GM21423 (cell line): Measurements from ENCODE around the gene CHST12.
"Not testable (repeated sequence)": the region's sequence is repeated elsewhere in the genome, so short reads cannot be mapped to it uniquely, and the experiment has no call there.

Source experiments
- ATAC-seq: cut with Tn5 transposase; IDR thresholded peaks from one replicate; pipeline ENCODE4 v1.9.1; 2021; ENCODE audit warnings: mild to moderate bottlenecking, moderate library complexity; ENCODE audit not compliant: unreplicated experiment

Gene CHST12

DNA sequence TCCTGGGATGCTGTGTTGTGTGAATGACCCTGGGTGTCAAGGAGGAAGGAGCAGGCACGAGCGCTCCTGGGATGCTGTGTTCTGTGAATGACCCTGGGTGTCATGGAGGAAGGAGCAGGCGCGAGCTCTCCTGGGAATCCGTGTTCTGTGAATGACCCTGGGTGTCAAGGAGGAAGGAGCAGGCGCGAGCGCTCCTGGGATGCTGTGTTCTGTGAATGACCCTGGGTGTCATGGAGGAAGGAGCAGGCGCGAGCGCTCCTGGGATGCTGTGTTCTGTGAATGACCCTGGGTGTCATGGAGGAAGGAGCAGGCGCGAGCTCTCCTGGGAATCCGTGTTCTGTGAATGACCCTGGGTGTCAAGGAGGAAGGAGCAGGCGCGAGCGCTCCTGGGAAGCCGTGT lies 25.9 kb upstream of the CHST12 start:
- not testable (repeated sequence) for ATAC-seq

DNA sequence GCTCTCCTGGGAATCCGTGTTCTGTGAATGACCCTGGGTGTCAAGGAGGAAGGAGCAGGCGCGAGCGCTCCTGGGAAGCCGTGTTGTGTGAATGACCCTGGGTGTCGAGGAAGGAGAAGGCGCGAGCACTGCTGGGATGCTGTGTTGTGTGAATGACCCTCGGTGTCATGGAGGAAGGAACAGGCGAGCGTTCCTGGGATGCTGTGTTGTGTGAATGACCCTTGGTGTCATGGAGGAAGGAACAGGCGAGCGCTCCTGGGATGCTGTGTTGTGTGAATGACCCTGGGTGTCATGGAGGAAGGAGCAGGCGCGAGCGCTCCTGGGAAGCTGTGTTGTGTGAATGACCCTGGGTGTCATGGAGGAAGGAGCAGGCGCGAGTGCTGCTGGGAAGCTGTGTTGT lies 25.3 kb upstream of the CHST12 start:
- not testable (repeated sequence) for ATAC-seq

DNA sequence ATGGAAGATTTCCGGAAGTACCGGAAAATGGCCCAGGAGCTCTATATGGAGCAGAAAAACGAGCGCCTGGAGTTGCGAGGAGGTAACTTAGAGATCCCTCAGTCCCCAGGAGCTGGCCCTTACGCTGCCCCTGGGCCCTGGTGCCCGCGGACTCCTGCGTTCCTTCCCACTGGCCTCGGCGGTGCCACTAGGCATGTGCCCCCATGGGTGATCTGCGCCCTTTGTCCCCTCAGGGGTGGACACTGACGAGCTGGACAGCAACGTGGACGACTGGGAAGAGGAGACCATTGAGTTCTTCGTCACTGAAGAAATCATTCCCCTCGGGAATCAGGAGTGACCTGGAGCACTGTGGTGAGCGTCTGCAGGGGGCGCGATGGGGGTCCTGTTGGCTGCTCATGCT lies 24.2 kb upstream of the CHST12 start:
- no peak for ATAC-seq

DNA sequence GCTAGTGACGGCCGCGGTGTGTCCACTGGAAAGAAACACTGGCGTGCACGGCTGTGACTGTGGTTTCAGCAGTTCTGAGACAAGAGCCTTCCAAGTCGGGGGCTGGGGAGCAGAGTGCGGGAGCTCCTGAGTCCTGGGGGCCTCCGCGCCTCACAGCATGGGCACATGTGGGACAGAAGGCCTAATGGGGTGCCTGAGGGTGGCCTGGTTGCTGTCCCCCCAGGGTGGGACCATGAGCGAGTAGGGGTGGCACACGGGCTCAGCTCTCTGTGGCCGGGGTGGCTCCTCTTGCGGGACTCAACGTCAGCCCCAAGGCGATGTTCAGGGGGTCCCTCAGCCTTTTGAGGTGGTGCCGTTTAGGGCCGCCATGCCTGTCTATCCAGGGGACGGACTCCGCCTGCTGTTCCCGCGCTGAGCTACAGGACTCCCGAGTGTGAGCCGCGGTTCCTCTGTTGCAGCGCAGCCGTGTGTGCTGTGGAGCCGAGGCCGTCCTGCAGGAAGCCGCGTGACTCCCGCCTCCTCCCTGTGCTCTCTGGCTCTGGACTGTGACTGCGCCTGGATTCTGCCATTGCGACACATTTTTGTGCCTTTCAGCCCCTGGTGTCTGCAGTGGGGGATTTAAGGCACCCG lies 23.5 kb upstream of the CHST12 start:
- ATAC-seq: no peak

DNA sequence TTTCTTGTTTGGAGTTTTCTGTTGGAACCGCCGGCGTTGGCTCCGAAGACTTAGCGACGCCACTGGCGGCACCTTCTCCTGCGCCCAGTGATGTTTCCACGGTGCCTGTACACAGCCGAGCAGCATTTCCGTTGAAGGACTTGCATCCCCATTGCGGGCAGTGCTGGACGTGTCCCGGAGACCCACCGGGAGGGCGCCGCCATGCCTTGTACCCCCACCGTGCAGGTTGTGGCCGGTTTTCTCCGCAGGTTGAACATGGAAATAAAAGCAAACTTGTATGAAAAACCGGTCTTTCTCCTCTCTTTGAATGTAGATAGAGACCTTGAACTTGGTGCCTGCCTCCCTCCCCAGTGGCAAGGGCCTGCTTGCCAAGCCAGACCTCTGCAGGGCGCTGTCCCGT lies 22.9 kb upstream of the CHST12 start:
- no peak for ATAC-seq

DNA sequence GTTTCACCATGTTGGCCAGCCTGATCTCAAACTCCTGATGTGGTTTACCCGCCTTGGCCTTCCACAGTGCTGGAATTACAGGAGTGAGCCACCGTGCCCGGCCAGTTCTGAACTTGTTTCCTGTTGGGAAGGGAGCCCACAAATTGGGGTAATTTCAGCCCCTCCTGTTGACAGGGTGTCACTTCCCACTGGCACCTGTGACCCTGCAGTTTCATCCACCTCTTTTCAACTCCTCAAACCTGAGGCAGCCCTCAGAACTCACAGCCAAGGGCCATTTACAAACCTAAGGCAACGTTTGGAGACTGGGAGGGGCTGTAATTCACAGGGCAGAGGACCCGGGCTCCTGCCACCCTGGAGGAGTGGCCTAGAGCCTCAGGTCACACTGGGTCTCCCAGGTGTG lies 22.2 kb upstream of the CHST12 start:
- no peak for ATAC-seq

DNA sequence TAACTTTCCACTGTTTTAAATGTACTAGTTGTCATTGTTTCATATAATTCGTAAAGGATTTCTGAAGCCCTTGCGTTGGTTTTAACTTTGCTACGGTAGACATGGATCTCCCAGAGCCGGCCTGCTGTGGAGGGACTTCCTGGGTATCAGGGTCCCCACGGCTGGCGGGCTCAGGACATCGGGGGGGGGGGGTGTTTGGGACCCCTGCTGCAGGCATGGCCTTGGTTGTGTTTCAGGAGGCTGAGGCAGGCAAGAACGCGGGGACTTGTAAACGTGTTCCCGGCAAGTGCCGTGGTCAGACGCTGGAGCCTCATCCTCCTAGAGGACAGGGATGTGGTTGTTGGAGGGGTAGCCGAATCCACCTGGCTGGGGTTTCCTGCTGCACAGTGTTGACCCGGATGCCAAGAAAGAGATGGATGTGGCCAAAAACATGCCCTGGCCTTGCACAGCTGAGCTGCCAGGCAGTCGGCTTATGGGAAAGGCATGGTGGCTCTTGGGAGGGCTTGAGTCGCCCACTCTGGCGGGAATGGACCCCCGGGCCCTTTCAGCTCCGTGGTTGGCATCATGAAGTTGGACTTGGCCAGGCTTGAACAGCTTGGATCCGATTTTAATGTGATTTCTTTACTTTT lies 21.4 kb upstream of the CHST12 start:
- no peak for ATAC-seq

DNA sequence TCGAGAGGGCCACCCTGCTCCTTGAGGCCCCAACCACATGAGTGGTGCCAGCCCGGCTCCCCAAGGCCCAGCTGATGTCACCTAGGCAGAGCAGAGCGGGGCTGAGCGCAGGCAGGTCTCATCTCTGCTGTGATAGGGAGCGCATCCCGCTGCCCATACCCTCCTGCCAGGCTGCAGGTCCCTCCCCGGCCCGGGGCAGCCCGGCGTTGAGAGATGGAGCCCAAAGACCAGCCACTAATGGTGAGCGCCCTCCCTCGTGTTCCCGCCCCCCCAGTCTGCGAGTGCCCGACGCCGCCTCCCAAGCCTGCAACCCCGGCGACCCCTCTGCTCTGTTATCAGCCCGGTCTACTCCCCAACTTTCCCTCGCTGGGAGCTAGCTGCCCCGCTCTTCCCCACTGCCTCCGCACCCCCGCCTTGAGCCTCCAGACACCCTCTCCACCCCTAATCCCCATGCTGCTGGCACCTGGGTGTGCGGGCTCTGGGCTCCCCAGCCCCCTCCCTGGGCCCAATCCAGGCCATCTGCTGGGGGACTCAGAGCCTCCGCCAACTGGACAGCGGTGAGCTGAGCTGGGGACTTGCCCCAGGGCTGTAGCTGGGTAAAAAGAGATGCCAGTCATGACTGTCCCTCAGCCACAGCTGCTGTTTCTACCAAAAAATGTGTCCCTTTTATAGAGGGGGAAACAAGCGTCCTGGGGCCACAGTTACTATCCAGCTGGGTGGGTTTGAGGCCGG lies 19.7 kb upstream of the CHST12 start:
- no peak for ATAC-seq

DNA sequence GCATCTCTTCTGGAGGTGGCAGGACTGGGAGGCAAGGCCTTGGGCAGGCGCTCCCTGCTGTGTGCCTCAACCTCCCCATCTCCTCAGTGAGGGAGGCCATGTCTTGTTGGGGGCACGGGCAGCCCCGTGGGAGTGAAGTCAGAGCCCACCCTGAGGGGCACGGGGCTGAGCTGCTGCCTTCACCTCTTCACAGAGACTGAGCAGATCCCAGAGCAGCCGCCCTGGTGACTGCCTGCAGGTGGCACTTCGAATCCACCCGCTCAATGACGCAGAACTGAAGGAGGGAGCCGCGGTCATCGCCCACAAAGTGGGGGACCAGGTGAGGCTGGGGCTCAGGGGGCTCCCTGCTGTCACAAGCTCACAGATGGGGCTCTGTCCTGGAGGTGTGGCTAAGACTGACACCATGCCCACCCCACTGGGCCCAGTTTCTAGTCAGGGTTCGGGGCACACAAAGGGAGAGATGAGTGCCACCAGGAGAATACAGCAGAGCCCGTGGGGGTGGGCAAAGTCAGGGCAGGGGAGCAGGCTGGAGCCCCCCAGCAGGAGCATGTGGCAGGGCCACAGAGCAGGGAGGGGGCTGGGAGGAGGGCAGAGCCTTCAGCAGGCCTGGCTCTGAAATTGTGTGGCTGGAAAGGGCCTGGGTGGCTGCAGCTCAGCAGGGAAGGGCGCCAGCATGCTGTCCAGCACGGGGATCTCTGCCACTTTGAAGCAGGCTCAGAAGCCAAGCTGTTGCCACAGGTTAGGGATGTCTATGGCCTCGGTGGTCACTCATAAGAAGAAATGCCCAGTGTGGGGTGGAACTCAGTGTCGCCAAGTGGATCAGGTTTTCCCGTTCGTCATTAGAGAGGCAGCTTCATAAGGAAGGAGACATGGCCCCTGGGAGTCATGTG lies 18.8 kb upstream of the CHST12 start:
- no peak for ATAC-seq

DNA sequence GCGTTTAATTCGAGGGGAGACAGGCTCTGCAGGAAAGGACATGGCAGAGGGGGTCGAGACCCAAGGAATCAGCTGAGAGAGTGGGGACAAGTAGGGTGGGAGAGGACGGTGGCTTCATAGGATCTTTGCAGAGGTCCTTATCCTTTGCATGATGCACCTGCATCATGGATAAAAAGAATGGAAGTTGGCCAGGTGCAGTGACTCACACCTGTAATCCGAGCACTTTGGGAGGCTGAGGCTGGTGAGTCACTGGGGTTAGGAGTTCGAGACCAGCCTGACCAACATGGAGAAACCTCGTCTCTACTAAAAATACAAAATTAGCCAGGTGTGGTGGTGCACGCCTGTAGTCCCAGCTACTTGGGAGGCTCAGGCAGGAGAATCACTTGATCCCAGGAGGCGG lies 17.3 kb upstream of the CHST12 start:
- ATAC-seq: not testable (repeated sequence)

DNA sequence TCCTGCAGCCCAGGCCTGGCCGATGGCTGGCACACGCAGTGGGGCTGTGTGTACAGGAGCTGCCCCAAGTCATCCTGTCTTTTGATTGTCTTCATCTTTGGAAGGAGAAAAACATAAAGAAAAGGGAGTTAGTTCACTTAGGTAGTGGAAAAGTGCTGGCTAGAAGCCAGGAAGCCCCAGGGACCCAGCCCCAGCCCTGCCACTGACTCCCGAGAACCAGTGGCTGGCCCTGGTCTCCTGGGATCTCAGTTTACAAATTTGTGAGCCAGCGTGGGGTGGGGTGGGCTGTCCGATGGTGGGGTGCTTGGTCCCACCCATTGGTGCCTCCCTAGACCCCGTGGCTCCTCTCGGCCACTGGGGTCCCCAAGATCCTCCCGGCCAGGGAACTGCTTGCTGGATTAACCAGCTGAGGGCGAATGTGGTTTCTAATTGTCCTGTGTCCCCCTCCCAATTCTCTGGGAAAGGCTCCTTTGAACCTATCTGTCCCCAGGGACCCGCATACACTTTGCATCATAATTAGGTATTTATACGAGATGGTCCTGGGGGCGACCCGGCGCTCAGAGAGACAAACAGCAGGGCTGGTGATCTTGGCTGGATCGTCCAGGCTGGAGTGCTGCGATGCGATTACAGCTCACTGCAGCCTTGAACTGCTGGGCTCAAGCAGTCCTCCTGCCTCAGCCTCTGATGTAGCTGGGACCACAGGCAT lies 16.3 kb upstream of the CHST12 start:
- ATAC-seq: no peak

DNA sequence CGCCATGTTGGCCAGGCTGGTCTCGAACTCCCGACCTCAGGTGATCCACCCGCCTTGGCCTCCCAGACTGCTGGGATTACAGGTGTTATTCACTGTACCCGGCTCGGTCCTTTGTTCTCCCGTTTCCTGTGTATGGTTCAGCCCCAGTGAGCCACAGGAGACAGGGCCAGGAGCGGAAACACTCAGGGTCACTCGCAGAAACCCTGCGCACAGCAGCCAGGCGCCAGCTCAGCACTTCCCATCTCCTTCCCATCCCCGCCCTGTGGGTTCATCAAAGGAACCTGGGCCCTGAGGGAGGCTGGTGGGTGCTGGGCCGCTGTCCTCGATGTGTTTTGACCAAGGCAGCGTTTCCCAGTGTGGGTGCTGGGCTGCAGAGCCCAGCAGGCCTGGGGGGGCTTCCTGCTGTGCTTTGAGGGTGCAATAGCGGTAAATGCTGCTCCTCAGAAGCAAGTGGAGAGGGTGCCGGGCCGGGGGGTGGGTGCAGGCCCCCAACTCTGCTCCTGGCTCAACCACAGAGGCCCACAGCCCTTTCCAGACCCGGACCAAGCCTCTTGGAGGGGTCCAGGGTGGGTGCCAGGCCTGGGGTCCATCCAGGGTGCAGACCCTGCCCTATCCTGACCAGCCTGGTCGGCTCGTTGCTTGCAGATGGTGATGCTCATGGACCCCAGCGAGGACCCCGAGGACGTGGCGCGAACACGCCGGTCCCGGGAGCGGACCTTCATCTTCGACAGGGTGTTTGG lies 15.3 kb upstream of the CHST12 start:
- ATAC-seq: no peak

DNA sequence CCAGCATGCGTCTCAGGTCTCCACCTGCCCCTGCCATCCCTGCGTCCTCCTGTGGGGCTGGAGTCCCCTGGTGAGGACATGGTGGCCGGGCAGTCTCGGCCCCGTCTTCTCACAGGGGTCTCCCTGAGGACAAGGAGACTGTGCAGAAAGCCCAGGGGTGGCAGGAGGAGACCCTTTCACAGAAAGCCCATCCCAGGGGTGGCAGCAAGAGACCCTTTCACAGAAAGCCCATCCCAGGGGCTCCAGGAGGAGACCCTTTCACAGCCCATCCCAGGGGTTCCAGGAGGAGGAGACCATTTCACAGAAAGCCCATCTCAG lies 14.8 kb upstream of the CHST12 start:
- no peak for ATAC-seq

DNA sequence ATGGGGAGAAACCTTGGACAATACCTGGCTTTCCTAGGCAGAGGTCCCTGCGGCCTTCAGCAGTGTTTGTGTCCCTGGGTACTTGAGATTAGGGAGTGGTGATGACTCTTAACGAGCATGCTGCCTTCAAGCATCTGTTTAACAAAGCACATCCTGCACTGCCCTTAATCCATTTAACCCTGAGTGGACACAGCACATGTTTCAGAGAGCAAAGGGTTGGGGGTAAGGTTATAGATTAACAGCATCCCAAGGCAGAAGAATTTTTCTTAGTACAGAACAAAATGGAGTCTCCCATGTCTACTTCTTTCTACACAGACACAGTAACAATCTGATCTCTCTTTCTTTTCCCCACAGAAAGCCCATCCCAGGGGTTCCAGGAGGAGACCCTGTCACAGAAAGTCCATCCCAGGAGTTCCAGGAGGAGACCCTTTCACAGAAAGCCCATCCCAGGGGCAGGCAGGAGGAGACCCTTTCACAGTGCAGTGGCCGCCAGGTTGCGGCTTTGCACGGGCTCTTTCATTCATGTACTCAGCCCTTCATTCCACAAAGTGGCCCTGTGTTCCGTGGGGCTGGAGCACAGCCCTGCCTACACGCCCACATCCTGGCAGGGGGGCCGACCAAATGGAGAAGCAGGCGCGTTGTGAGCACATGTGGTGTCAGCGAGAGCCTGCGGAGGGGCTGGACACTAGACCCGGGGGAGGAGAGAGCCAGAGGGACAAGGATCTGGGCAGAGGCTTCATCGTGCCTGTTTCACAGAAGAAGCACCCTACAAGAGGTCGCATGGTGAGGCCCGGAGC lies 13.2 kb upstream of the CHST12 start:
- not testable (repeated sequence) for ATAC-seq

DNA sequence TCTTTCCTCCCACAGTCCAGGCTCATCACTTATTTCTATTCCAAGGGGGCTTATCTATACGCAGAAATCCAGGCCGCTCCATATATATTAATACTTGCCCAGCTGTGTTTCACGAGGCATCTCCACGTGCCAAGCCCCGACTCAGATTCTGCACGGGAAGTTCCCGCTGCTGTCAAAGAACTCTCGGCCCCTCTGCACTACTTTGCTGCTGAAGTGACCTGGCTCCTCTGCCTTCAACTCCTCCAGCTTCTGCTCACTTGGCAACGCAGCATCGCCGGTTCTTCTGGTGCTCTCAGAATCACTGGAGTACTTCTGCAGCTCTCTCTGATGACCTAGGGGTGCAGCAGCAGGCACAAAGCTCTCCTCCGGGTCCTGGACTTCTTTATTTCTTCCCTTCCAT lies 9.7 kb upstream of the CHST12 start:
- ATAC-seq: no peak

DNA sequence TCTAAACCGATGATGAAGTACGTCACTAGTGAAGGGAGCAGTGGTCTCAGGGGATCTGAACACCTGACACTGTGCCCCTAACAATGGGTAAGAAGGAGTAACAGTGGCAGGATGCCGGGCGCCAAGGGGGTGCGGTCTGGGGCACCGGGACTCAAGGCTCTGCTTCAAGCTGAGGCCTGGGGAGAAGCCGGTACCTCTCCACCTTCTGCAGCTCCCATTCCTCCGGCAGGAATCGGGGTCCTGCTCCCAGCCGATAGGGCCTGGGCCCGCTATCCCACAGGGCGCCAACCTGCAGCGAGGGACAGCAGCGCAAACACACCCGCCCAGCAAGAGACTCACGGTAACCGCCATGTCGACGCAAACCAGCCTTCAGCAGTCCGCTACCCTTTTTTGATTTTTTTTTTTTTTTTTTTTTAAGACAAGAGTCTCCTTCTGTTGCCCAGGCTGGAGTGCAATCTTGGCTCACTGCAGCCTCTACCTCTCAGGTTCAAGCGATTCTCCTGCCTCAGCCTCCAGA lies 8.8 kb upstream of the CHST12 start:
- ATAC-seq: no peak

DNA sequence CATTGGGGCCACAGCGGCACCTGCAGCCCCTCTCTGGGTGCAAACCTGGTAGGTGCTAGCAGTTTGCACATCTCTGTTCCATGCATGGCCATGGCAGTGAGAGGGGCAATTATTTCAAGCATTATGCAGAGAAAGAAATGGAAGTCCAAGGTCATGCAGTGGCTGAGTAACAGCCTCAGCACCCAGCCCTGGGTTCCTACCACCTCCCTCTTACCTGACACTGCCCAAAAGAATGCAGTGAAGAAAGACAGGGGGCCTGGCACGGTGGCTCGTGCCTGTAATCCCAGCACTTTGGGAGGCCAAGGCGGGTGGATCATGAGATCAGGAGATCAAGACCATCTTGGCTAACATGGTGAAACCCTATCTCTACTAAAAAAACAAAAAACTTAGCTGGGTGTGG lies 4.9 kb upstream of the CHST12 start:
- no peak for ATAC-seq

DNA sequence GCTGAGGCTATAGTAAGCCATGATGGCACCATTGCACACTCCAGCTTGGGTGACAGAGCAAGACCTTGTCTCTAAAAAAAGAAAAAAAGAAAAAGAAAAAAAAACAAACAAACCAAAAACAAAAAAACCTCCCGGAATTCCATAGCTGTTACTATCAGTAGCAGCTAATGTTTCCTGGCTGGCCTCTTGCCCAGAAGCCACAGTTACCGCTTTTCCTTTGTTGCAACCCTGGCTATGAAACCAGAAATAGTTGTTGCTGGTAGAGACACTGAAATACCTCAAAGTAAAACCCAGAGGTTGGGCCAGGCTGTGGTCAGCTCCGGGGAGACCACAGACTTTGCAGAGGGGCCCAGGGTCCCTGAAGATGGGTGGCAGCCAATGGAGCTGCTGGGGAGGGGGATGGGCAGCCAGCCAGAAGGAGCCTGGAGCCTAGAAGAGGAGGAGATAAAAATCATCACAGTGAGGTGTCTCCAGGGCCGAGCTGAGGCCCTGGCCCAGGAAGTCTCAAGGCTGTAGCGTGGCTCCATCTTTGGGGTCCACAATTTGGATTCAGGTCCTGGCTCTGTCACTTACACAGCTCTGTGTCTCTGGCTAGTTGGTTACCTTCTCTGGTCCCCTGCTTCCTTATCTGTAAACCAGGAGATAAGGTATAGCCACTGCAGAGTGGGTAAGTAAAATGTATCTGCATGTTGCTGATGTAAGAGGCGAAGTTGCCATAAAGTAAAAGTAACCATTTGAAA lies 3.4 kb upstream of the CHST12 start:
- no peak for ATAC-seq

DNA sequence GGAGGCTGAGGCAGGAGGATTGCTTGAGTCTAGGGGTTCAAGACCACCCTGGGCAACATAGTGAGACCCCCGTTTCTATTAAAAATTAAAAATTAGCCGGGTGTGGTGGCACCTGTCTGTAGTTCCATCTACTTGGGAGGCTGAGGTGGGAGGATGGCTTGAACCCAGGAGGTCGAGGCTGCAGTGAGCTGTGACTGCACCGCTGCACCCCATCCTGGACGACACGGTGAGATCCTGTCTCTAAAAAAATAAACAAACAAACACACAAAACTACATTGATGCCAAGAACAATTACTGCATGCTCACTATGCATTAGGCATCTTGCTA lies 761 bp upstream of the CHST12 start:
- no peak for ATAC-seq
